Naive thymus-derived CD4-positive, alpha-beta T cell (primary cell): Measurements from ENCODE around the gene SBSN. TPM values are rescaled to one million over a fixed set of nuclear protein-coding genes. Genes with fewer than 3 reads are reported as not detected.
"Not testable (repeated sequence)": the region's sequence is repeated elsewhere in the genome, so short reads cannot be mapped to it uniquely, and the experiment has no call there.

ENCODE experiments used
- ATAC-seq: fragments of 150-1000 bp; cut with Tn5 transposase; 2 replicates; pipeline ENCODE4 v1.10.0; 2021; ENCODE audit warnings: mild to moderate bottlenecking, moderate library complexity
- CTCF ChIA-PET: fragments of 350-600 bp; sonication (Branson Sonifier 250); formaldehyde crosslinking; loops from one replicate; lab custom pipeline; 2021; ENCODE audit warnings: antibody characterized with exemption; lab: Charles Lee
- POLR2A ChIA-PET: fragments of 350-600 bp; sonication (Branson Sonifier 250); formaldehyde crosslinking; loops from one replicate; lab custom pipeline; 2021; ENCODE audit warnings: antibody characterized with exemption, inconsistent platforms; lab: Charles Lee
- DNase-seq, 9 donors: peaks; one replicate each; pipeline versions ENCODE4 v3.0.0 to v3.0.0-alpha.2; 2020 to 2022; ENCODE audit warnings: mixed read lengths in 1 of 9
- H3K27ac ChIP-seq: one replicate; pipeline ENCODE4 v1.7.0; 2013; ENCODE audit warnings: mild to moderate bottlenecking, low read depth, low read length, moderate library complexity
- H3K27me3 ChIP-seq, 2 donors: one replicate each; pipeline ENCODE4 v1.7.0; 2013; ENCODE audit warnings: low read length in 2 of 2, mild to moderate bottlenecking in 2 of 2, moderate library complexity in 2 of 2; ENCODE audit not compliant: control insufficient read depth in 2 of 2, insufficient read depth in 2 of 2
- H3K36me3 ChIP-seq, 3 experiments: 1 replicate in 2 of 3; 2 replicates in 1 of 3; pipeline ENCODE4 v1.7.0; 2013; ENCODE audit warnings: low read length in 3 of 3, mild to moderate bottlenecking in 3 of 3, moderate library complexity in 1 of 3; ENCODE audit not compliant: insufficient read depth in 3 of 3, control insufficient read depth in 2 of 3
- H3K4me1 ChIP-seq, 2 donors: one replicate each; pipeline ENCODE4 v1.7.0; 2013; ENCODE audit warnings: low read length in 2 of 2, mild to moderate bottlenecking in 2 of 2, moderate library complexity in 1 of 2; ENCODE audit not compliant: control insufficient read depth in 2 of 2, insufficient read depth in 2 of 2
- H3K4me3 ChIP-seq: 2 replicates; pipeline ENCODE4 v1.7.0; 2013; ENCODE audit warnings: mild to moderate bottlenecking, low read length
- H3K9me3 ChIP-seq, 3 experiments: 1 replicate in 2 of 3; 2 replicates in 1 of 3; pipeline ENCODE4 v1.7.0; 2013; ENCODE audit warnings: low read length in 3 of 3; ENCODE audit not compliant: control insufficient read depth in 2 of 3
- H3K27ac Mint-ChIP-seq, 9 donors: one replicate each; pipeline ENCODE4 v1.8.0; 2020 to 2022; ENCODE audit warnings: mixed read lengths in 9 of 9, mild to moderate bottlenecking in 8 of 9, moderate library complexity in 5 of 9, inconsistent platforms in 2 of 9
- H3K27me3 Mint-ChIP-seq, 5 donors: one replicate each; pipeline ENCODE4 v1.8.0; 2021 to 2022; ENCODE audit warnings: mixed read lengths in 5 of 5, mild to moderate bottlenecking in 1 of 5
- H3K36me3 Mint-ChIP-seq, 5 donors: one replicate each; pipeline ENCODE4 v1.8.0; 2020 to 2022; ENCODE audit warnings: mixed read lengths in 5 of 5, mild to moderate bottlenecking in 3 of 5, inconsistent platforms in 1 of 5
- H3K4me1 Mint-ChIP-seq, 7 donors: one replicate each; pipeline ENCODE4 v1.8.0; 2020 to 2022; ENCODE audit warnings: mixed read lengths in 7 of 7, mild to moderate bottlenecking in 3 of 7, inconsistent platforms in 1 of 7
- H3K4me3 Mint-ChIP-seq, 10 donors: one replicate each; pipeline ENCODE4 v1.8.0; 2020 to 2022; ENCODE audit warnings: mild to moderate bottlenecking in 10 of 10, mixed read lengths in 10 of 10, moderate library complexity in 6 of 10, inconsistent platforms in 2 of 10
- H3K9me3 Mint-ChIP-seq, 11 donors: one replicate each; pipeline ENCODE4 v1.8.0; 2020 to 2022; ENCODE audit warnings: mixed read lengths in 11 of 11, mild to moderate bottlenecking in 4 of 11, inconsistent platforms in 1 of 11, moderate library complexity in 1 of 11
- intact Hi-C, 2 donors: fragments of 100-400 bp; cut with micrococcal nuclease; formaldehyde crosslinking; loops; one replicate each; pipeline ENCODE4 v1.15.1; 2023
- polyA plus RNA-seq, 2 donors: library from polyadenylated mRNA; unstranded; fragments of 300-500 nt; fragmentation: Illumina TruSeq; gene quantifications; one replicate each; pipeline ENCODE4 v1.2.3, GENCODE V29; 2021
- total RNA-seq, 6 experiments: library from RNA in 5 of 6; stranded (reverse) in 5 of 6; gene quantifications; 1 replicate in 5 of 6; 2 replicates in 1 of 6; pipeline ENCODE4 v1.2.3 and lab custom pipeline; 2021 to 2026

The SBSN gene
- total and polyA plus RNA-seq, 7 experiments from 2014 or later = not detected

GRCh38 chr19:35484252-35485036, 43.7 kb downstream of the SBSN start:
- Mint-ChIP-seq H3K9me3 (no peaks in the 10 kb centered on the region), H3K27me3 (peaks cover 0 to 26% (median 0%) of the 10 kb centered on the region in 5 donors), H3K4me3 (no peak overlapping the region), H3K27ac (no peak overlapping the region), H3K36me3 (no peaks in the 10 kb centered on the region), H3K4me1 (peaks cover 0 to 6% (median 0%) of the 10 kb centered on the region in 7 donors)
- ChIA-PET POLR2A (no interaction called here), CTCF (interaction anchor here (0.6 to 0.7 kb wide), 3 partner anchors 113 to 235 kb away, joined by 3 to 5 read pairs (median 3); no protein-coding TSS in a partner anchor)
- H3K27me3 ChIP-seq = no peaks in the 10 kb centered on the region
- no peak overlapping the region for H3K27ac ChIP-seq
- DNase-seq (no peak), ATAC-seq (no peak)
- no peaks in the 10 kb centered on the region for H3K36me3 ChIP-seq
- no peaks in the 10 kb centered on the region for H3K9me3 ChIP-seq
- H3K4me3 ChIP-seq = no peak overlapping the region
- intact Hi-C loops = no loop called here
- no peaks in the 10 kb centered on the region for H3K4me1 ChIP-seq

DNA sequence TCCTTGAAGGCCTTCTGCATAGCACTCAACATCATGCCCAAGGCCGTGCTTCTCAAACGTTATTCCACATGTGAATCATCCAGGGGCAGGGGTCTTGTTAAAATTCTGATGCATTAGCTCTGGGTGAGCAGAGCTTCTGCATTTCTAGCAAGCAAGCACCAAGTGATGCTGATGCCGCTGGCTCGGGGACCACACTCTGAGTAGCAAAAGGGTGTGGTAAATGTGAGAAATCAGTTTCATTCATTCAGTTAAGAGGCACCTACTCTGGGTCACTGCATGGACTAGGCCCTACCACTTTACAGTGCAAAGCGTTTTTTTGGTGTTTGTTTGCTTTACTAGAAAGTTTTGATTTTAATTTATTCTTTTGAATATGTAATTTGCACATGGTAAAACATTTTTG, 45.0 kb downstream of the SBSN start:
- no peaks in the 10 kb centered on the region for H3K36me3 ChIP-seq
- H3K4me1 ChIP-seq = no peaks in the 10 kb centered on the region
- ChIA-PET CTCF (interaction anchor here (0.9 kb wide), 1 partner anchor 21 kb away, joined by 4 read pairs; no protein-coding TSS in a partner anchor), POLR2A (no interaction called here)
- no peaks in the 10 kb centered on the region for H3K9me3 Mint-ChIP-seq
- no peaks in the 10 kb centered on the region for H3K36me3 Mint-ChIP-seq
- peaks cover 0 to 6% (median 0%) of the 10 kb centered on the region in 7 donors for H3K4me1 Mint-ChIP-seq
- no peaks in the 10 kb centered on the region for H3K9me3 ChIP-seq
- H3K27me3 Mint-ChIP-seq = peaks cover 0 to 26% (median 0%) of the 10 kb centered on the region in 5 donors
- H3K4me3 ChIP-seq = no peak overlapping the region
- no peak overlapping the region for H3K4me3 Mint-ChIP-seq
- ATAC-seq = no peak
- no peak for DNase-seq
- intact Hi-C loops = no loop called here
- H3K27ac ChIP-seq = no peak overlapping the region
- H3K27ac Mint-ChIP-seq = no peak overlapping the region
- no peaks in the 10 kb centered on the region for H3K27me3 ChIP-seq

DNA sequence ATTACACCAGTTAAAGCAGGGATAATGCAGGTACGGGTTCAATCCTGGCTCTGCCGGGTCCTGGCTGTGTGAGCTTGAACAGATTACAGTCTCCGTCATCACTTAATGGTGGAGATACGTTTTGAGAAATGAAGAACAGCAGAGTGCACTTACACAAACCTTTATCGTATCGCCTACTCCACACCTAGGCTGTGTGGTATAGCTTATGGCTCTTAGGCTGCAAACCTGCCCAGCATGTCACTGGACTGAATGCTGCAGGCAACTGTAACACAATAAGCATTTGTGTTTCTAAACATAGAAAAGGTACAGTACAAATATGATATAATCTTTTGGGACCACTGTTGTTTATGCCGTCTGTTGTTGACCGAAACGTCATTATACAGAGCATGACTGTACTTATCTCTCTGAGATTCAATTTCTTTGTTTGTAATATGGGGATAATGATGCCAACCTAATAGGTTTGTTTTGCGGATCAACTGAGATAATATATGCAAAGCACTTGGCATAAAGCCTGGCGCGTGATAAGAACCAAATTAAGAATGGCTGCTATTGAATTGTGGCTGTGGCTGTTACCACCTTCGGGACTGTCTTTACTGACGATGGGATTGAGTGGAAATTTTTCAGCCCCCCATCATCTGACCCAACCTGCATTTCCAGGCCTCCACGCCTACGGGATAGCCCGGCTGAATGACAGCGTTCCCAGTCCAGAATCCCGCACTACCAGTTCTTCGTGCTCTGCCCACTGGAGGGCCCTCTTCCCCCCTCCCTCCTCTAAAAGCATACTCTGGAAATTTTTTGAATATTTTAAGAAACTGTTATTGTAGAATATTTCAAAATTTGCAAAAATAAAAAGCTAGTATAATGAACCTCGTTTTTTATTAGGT, 49.1 kb downstream of the SBSN start:
- H3K4me1 ChIP-seq = no peaks in the 10 kb centered on the region
- no peak overlapping the region for H3K27ac ChIP-seq
- H3K27me3 ChIP-seq = no peaks in the 10 kb centered on the region
- H3K9me3 Mint-ChIP-seq = peaks cover 0 to 2% (median 0%) of the 10 kb centered on the region in 11 donors
- DNase-seq (no peak), ATAC-seq (no peak)
- CTCF ChIA-PET = no interaction called here
- intact Hi-C loops = no loop called here
- no peak overlapping the region for H3K4me3 ChIP-seq
- no peaks in the 10 kb centered on the region for H3K36me3 Mint-ChIP-seq
- peaks cover 0 to 16% (median 0%) of the 10 kb centered on the region in 5 donors for H3K27me3 Mint-ChIP-seq
- H3K4me3 Mint-ChIP-seq = no peak overlapping the region
- no peaks in the 10 kb centered on the region for H3K36me3 ChIP-seq
- POLR2A ChIA-PET = no interaction called here
- peaks cover 0 to 2% (median 0%) of the 10 kb centered on the region in 7 donors for H3K4me1 Mint-ChIP-seq
- no peak overlapping the region for H3K27ac Mint-ChIP-seq
- no peaks in the 10 kb centered on the region for H3K9me3 ChIP-seq

GRCh38 chr19:35476149-35476548, 52.0 kb downstream of the SBSN start:
- peaks cover 0 to 2% (median 0%) of the 10 kb centered on the region in 11 donors for H3K9me3 Mint-ChIP-seq
- Histone ChIP-seq H3K36me3 (no peaks in the 10 kb centered on the region), H3K9me3 (no peaks in the 10 kb centered on the region), H3K4me1 (no peaks in the 10 kb centered on the region), H3K27ac (no peak overlapping the region), H3K4me3 (no peak overlapping the region), H3K27me3 (no peaks in the 10 kb centered on the region)
- CTCF ChIA-PET = no interaction called here
- H3K4me1 Mint-ChIP-seq = peaks cover 0 to 2% (median 0%) of the 10 kb centered on the region in 7 donors
- no peak for ATAC-seq
- H3K27me3 Mint-ChIP-seq = peaks cover 0 to 12% (median 0%) of the 10 kb centered on the region in 5 donors
- no peak for DNase-seq
- no peak overlapping the region for H3K27ac Mint-ChIP-seq
- H3K4me3 Mint-ChIP-seq = no peak overlapping the region
- H3K36me3 Mint-ChIP-seq = no peaks in the 10 kb centered on the region
- intact Hi-C loops = no loop called here
- POLR2A ChIA-PET = no interaction called here

- H3K4me1 ChIP-seq, CTCF ChIA-PET: not testable (repeated sequence)
- POLR2A ChIA-PET = interaction anchor here (0.7 kb wide), 1 partner anchor 21 kb away, joined by 3 read pairs; no protein-coding TSS in a partner anchor
Observed at GRCh38 chr19:35474594-35474993, 53.5 kb downstream of the SBSN start.

GRCh38 chr19:35474104-35474503, 54.0 kb downstream of the SBSN start:
- Histone ChIP-seq H3K27me3 (no peaks in the 10 kb centered on the region), H3K4me1 (no peaks in the 10 kb centered on the region), H3K9me3 (no peaks in the 10 kb centered on the region), H3K36me3 (no peaks in the 10 kb centered on the region), H3K27ac (no peak overlapping the region), H3K4me3 (no peak overlapping the region)
- no peak for ATAC-seq
- H3K27me3 Mint-ChIP-seq = peaks cover 0 to 8% (median 0%) of the 10 kb centered on the region in 5 donors
- CTCF ChIA-PET = interaction anchor here (0.6 to 0.8 kb wide), 2 partner anchors 11 to 85 kb away, joined by 3 read pairs; no protein-coding TSS in a partner anchor
- POLR2A ChIA-PET = interaction anchor here (0.7 kb wide), 1 partner anchor 21 kb away, joined by 3 read pairs; no protein-coding TSS in a partner anchor
- H3K27ac Mint-ChIP-seq = no peak overlapping the region
- DNase-seq = no peak
- intact Hi-C loops = no loop called here
- no peak overlapping the region for H3K4me3 Mint-ChIP-seq
- H3K9me3 Mint-ChIP-seq = peaks cover 0 to 2% (median 0%) of the 10 kb centered on the region in 11 donors
- H3K4me1 Mint-ChIP-seq = peaks cover 0 to 2% (median 0%) of the 10 kb centered on the region in 7 donors
- H3K36me3 Mint-ChIP-seq = no peaks in the 10 kb centered on the region

More at GRCh38 chr19:35474594-35474993, 53.5 kb downstream of the SBSN start:
- H3K27ac Mint-ChIP-seq, H3K27ac ChIP-seq, H3K4me3 ChIP-seq, H3K27me3 Mint-ChIP-seq, DNase-seq, intact Hi-C loops, H3K4me1 Mint-ChIP-seq, H3K9me3 ChIP-seq, H3K36me3 Mint-ChIP-seq, H3K36me3 ChIP-seq, ATAC-seq, H3K4me3 Mint-ChIP-seq, H3K9me3 Mint-ChIP-seq, H3K27me3 ChIP-seq: not testable (repeated sequence)
